GM18508 (cell line): ENCODE data around the gene SDC3.
"Not testable (repeated sequence)": the region's sequence is repeated elsewhere in the genome, so short reads cannot be mapped to it uniquely, and the experiment has no call there.

Experiments used
- ATAC-seq: cut with Tn5 transposase; IDR thresholded peaks from one replicate; pipeline ENCODE4 v1.9.1; 2021; ENCODE audit warnings: moderate number of reproducible peaks; ENCODE audit not compliant: insufficient read depth, unreplicated experiment

The SDC3 gene

GRCh38 chr1:30908696-30909364, at the start of gene SDC3:
SDC3 (minus strand) TSS chr1:30908758; CDS start chr1:30908586, 172 bp downstream.
- ATAC-seq, result no peak

GRCh38 chr1:30957560-30958222, 49.1 kb upstream of the SDC3 start:
- ATAC-seq, result no peak

GRCh38 chr1:30955448-30956015, 47.0 kb upstream of the SDC3 start:
- no peak for ATAC-seq

- no peak for ATAC-seq
Measured at GRCh38 chr1:30953685-30954084, 45.1 kb upstream of the SDC3 start.

GRCh38 chr1:30952098-30952497, 43.5 kb upstream of the SDC3 start:
- ATAC-seq, result no peak

- ATAC-seq, result no peak
Measured at GRCh38 chr1:30950700-30951099, 42.1 kb upstream of the SDC3 start.

- ATAC-seq, result no peak
Measured at GRCh38 chr1:30950053-30950452, 41.5 kb upstream of the SDC3 start.

GRCh38 chr1:30949487-30949838, 40.9 kb upstream of the SDC3 start:
- not testable (repeated sequence) for ATAC-seq

GRCh38 chr1:30948813-30949486, 40.4 kb upstream of the SDC3 start:
- ATAC-seq, result not testable (repeated sequence)

- ATAC-seq, result no peak
Measured at GRCh38 chr1:30948278-30948677, 39.7 kb upstream of the SDC3 start.

GRCh38 chr1:30947212-30947611, 38.7 kb upstream of the SDC3 start:
- ATAC-seq, result no peak

GRCh38 chr1:30942326-30942963, 33.9 kb upstream of the SDC3 start:
- no peak for ATAC-seq

GRCh38 chr1:30940541-30940940, 32.0 kb upstream of the SDC3 start:
- ATAC-seq, result no peak

- no peak for ATAC-seq
Measured at GRCh38 chr1:30936541-30937171, 28.1 kb upstream of the SDC3 start.

GRCh38 chr1:30935758-30936157, 27.2 kb upstream of the SDC3 start:
- ATAC-seq, result not testable (repeated sequence)

- ATAC-seq, result no peak
Measured at GRCh38 chr1:30934613-30935012, 26.1 kb upstream of the SDC3 start.

- no peak for ATAC-seq
Measured at GRCh38 chr1:30933874-30934252, 25.3 kb upstream of the SDC3 start.

- ATAC-seq, result no peak
Measured at GRCh38 chr1:30930631-30931173, 22.1 kb upstream of the SDC3 start.

- no peak for ATAC-seq
Measured at GRCh38 chr1:30929944-30930525, 21.5 kb upstream of the SDC3 start.
